Activated CD8-positive, alpha-beta memory T cell treated with anti-CD3 and anti-CD28 coated beads, Interleukin-2, amount 10 ng/mL, durations not matched to agents 7 days and 5 days (primary cell): ENCODE results near the gene ZFYVE28. TPM values are rescaled to one million over a fixed set of nuclear protein-coding genes. Genes with fewer than 3 reads are reported as not detected.
A peak's percentile ranks its signal among the peaks of the same experiment; 100 is the strongest.

Experiments used
- ATAC-seq: fragments of 150-1000 bp; cut with Tn5 transposase; one replicate; pipeline ENCODE4 v1.10.0; 2021; ENCODE audit warnings: moderate library complexity
- CTCF ChIA-PET: fragments of 350-600 bp; sonication (Branson Sonifier 250); formaldehyde crosslinking; loops from one replicate; lab custom pipeline; 2021; ENCODE audit warnings: antibody characterized with exemption; lab: Charles Lee
- DNase-seq: peaks from one replicate; pipeline ENCODE4 v3.0.0-alpha.2; 2020
- H3K27ac Mint-ChIP-seq: one replicate; pipeline ENCODE4 v1.8.0; 2021; ENCODE audit warnings: mild to moderate bottlenecking, mixed read lengths
- H3K27me3 Mint-ChIP-seq: one replicate; pipeline ENCODE4 v1.8.0; 2021; ENCODE audit warnings: mixed read lengths
- H3K36me3 Mint-ChIP-seq: one replicate; pipeline ENCODE4 v1.8.0; 2021; ENCODE audit warnings: mild to moderate bottlenecking, mixed read lengths
- H3K4me1 Mint-ChIP-seq: one replicate; pipeline ENCODE4 v1.8.0; 2021; ENCODE audit warnings: mixed read lengths
- H3K4me3 Mint-ChIP-seq: one replicate; pipeline ENCODE4 v1.8.0; 2021; ENCODE audit warnings: mild to moderate bottlenecking, moderate library complexity, mixed read lengths
- H3K9me3 Mint-ChIP-seq: one replicate; pipeline ENCODE4 v1.8.0; 2022; ENCODE audit warnings: low read depth, mixed read lengths
- total RNA-seq, 2 experiments: library from RNA; stranded (reverse); gene quantifications; one replicate each; pipeline ENCODE4 v1.2.3, GENCODE V29; 2021

The ZFYVE28 gene
- total RNA-seq, 2 experiments from 2014 or later, result 12.5 to 30.3 TPM

GRCh38 chr4:2290974-2291704 is 127.3 kb downstream of the ZFYVE28 start:
- ATAC-seq (peak; percentile 94), DNase-seq (peak; percentile 92)
- peak overlapping the region; percentile 52 for H3K4me3 Mint-ChIP-seq
- H3K36me3 Mint-ChIP-seq, result peaks cover 3% of the 10 kb centered on the region
- H3K4me1 Mint-ChIP-seq, result peaks cover 30% of the 10 kb centered on the region
- CTCF ChIA-PET, result interaction anchor here (0.9 to 1.9 kb wide), 6 partner anchors 9 to 121 kb away, joined by 3 to 8 read pairs (median 5); partner anchors contain the start of gene MXD4
- H3K27ac Mint-ChIP-seq, result peak overlapping the region; percentile 86
- peaks cover 3% of the 10 kb centered on the region for H3K27me3 Mint-ChIP-seq
- no peaks in the 10 kb centered on the region for H3K9me3 Mint-ChIP-seq

GRCh38 chr4:2290488-2290887 is 128.0 kb downstream of the ZFYVE28 start:
- Mint-ChIP-seq H3K27ac (peak overlapping the region; percentile 86), H3K4me1 (peaks cover 31% of the 10 kb centered on the region), H3K9me3 (no peaks in the 10 kb centered on the region), H3K27me3 (peaks cover 3% of the 10 kb centered on the region), H3K4me3 (no peak overlapping the region), H3K36me3 (peaks cover 3% of the 10 kb centered on the region)
- CTCF ChIA-PET, result interaction anchor here (0.8 to 1.9 kb wide), 6 partner anchors 9 to 122 kb away, joined by 3 to 8 read pairs (median 4); partner anchors contain the start of gene MXD4
- DNase-seq, result peak; percentile 40
- no peak for ATAC-seq

- CTCF ChIA-PET, result interaction anchor here (0.8 to 1.5 kb wide), 3 partner anchors 8 to 28 kb away, joined by 3 to 8 read pairs (median 3); partner anchors contain the start of gene MXD4
- H3K27ac Mint-ChIP-seq, result no peak overlapping the region
Measured at GRCh38 chr4:2289955-2290333, 128.5 kb downstream of the ZFYVE28 start.

GRCh38 chr4:2289311-2289954 is 129.0 kb downstream of the ZFYVE28 start:
- DNase-seq (no peak), ATAC-seq (no peak)
- H3K27me3 Mint-ChIP-seq, result peaks cover 3% of the 10 kb centered on the region
- H3K9me3 Mint-ChIP-seq, result no peaks in the 10 kb centered on the region
- no peak overlapping the region for H3K4me3 Mint-ChIP-seq
- CTCF ChIA-PET, result no interaction called here
- peaks cover 3% of the 10 kb centered on the region for H3K36me3 Mint-ChIP-seq
- H3K27ac Mint-ChIP-seq, result no peak overlapping the region
- H3K4me1 Mint-ChIP-seq, result peaks cover 34% of the 10 kb centered on the region

More at GRCh38 chr4:2289955-2290333, 128.5 kb downstream of the ZFYVE28 start:
- H3K27me3 Mint-ChIP-seq, result peaks cover 3% of the 10 kb centered on the region
- DNase-seq, result no peak
- peaks cover 3% of the 10 kb centered on the region for H3K36me3 Mint-ChIP-seq
- H3K9me3 Mint-ChIP-seq, result no peaks in the 10 kb centered on the region
- H3K4me3 Mint-ChIP-seq, result no peak overlapping the region
- no peak for ATAC-seq
- H3K4me1 Mint-ChIP-seq, result peaks cover 33% of the 10 kb centered on the region

- peaks cover 2% of the 10 kb centered on the region for H3K9me3 Mint-ChIP-seq
- ATAC-seq (no peak), DNase-seq (no peak)
- CTCF ChIA-PET, result no interaction called here
- no peak overlapping the region for H3K4me3 Mint-ChIP-seq
- no peak overlapping the region for H3K27ac Mint-ChIP-seq
- H3K36me3 Mint-ChIP-seq, result no peaks in the 10 kb centered on the region
- peaks cover 3% of the 10 kb centered on the region for H3K27me3 Mint-ChIP-seq
- peaks cover 40% of the 10 kb centered on the region for H3K4me1 Mint-ChIP-seq
Measured at GRCh38 chr4:2288051-2288541, 130.3 kb downstream of the ZFYVE28 start.

- no peak for ATAC-seq
- CTCF ChIA-PET, result interaction anchor here (0.6 kb wide), 1 partner anchor 318 kb away, joined by 3 read pairs; no protein-coding TSS in a partner anchor
- Mint-ChIP-seq H3K9me3 (peaks cover 2% of the 10 kb centered on the region), H3K36me3 (no peaks in the 10 kb centered on the region), H3K4me1 (peaks cover 45% of the 10 kb centered on the region), H3K27ac (no peak overlapping the region), H3K4me3 (no peak overlapping the region), H3K27me3 (no peaks in the 10 kb centered on the region)
- DNase-seq, result no peak
Measured at GRCh38 chr4:2287594-2287915, 130.9 kb downstream of the ZFYVE28 start.

- CTCF ChIA-PET, result interaction anchor here (0.6 kb wide), 1 partner anchor 319 kb away, joined by 3 read pairs; no protein-coding TSS in a partner anchor
- Mint-ChIP-seq H3K36me3 (no peaks in the 10 kb centered on the region), H3K4me3 (no peak overlapping the region), H3K9me3 (peaks cover 2% of the 10 kb centered on the region), H3K4me1 (peaks cover 50% of the 10 kb centered on the region), H3K27ac (no peak overlapping the region), H3K27me3 (no peaks in the 10 kb centered on the region)
- DNase-seq, result no peak
- no peak for ATAC-seq
Measured at GRCh38 chr4:2286904-2287593, 131.4 kb downstream of the ZFYVE28 start.

GRCh38 chr4:2285613-2286381 is 132.6 kb downstream of the ZFYVE28 start:
- ATAC-seq (no peak), DNase-seq (no peak)
- Mint-ChIP-seq H3K36me3 (no peaks in the 10 kb centered on the region), H3K4me3 (no peak overlapping the region), H3K27ac (no peak overlapping the region), H3K4me1 (peaks cover 53% of the 10 kb centered on the region), H3K9me3 (peaks cover 2% of the 10 kb centered on the region), H3K27me3 (no peaks in the 10 kb centered on the region)
- CTCF ChIA-PET, result no interaction called here

- no peak overlapping the region for H3K4me3 Mint-ChIP-seq
- CTCF ChIA-PET, result no interaction called here
- no peak for ATAC-seq
Measured at GRCh38 chr4:2284934-2285612, 133.4 kb downstream of the ZFYVE28 start.

GRCh38 chr4:2284161-2284933 is 134.1 kb downstream of the ZFYVE28 start:
- H3K4me3 Mint-ChIP-seq, result no peak overlapping the region
- H3K4me1 Mint-ChIP-seq, result peaks cover 43% of the 10 kb centered on the region
- H3K9me3 Mint-ChIP-seq, result peaks cover 2% of the 10 kb centered on the region
- CTCF ChIA-PET, result no interaction called here
- ATAC-seq (no peak), DNase-seq (no peak)
- H3K27me3 Mint-ChIP-seq, result no peaks in the 10 kb centered on the region
- H3K36me3 Mint-ChIP-seq, result no peaks in the 10 kb centered on the region
- no peak overlapping the region for H3K27ac Mint-ChIP-seq

More at GRCh38 chr4:2284934-2285612, 133.4 kb downstream of the ZFYVE28 start:
- H3K27ac Mint-ChIP-seq, result no peak overlapping the region
- no peaks in the 10 kb centered on the region for H3K36me3 Mint-ChIP-seq
- DNase-seq, result no peak
- H3K4me1 Mint-ChIP-seq, result peaks cover 47% of the 10 kb centered on the region
- no peaks in the 10 kb centered on the region for H3K27me3 Mint-ChIP-seq
- peaks cover 2% of the 10 kb centered on the region for H3K9me3 Mint-ChIP-seq

GRCh38 chr4:2283199-2283711 is 135.2 kb downstream of the ZFYVE28 start:
- CTCF ChIA-PET, result no interaction called here
- H3K4me1 Mint-ChIP-seq, result peaks cover 43% of the 10 kb centered on the region
- no peak for ATAC-seq
- DNase-seq, result no peak
- H3K27ac Mint-ChIP-seq, result peak overlapping the region; percentile 2
- peaks cover 2% of the 10 kb centered on the region for H3K9me3 Mint-ChIP-seq
- H3K36me3 Mint-ChIP-seq, result no peaks in the 10 kb centered on the region
- no peaks in the 10 kb centered on the region for H3K27me3 Mint-ChIP-seq
- H3K4me3 Mint-ChIP-seq, result no peak overlapping the region
